ENCODE measurements around the gene IQGAP2.
A peak's percentile ranks its signal among the peaks of the same experiment; 100 is the strongest.

Gene IQGAP2

GRCh38 chr5:76404223-76405211 is 1.4 kb downstream of the IQGAP2 start:
- no peak for TF ChIP-seq EZH2phosphoT487 (IDR thresholded peaks at IDR 0.05; ENCODE audit: borderline replicate concordance)
- no peak; the same call in none of the 2 replicates for TF ChIP-seq CTCF (conservative IDR thresholded peaks at IDR 0.05; ENCODE audit: low read length)
- Histone ChIP-seq H3K9me2 (replicated peaks; ENCODE audit: low read depth, low read length) (no peaks in the 10 kb centered on the region), H3K9me3 (ENCODE audit: insufficient read depth, low read depth, low read length) (no peaks in the 10 kb centered on the region), H3K27me3 (ENCODE audit: insufficient read depth, low read length, poor library complexity, severe bottlenecking) (no peaks in the 10 kb centered on the region), H3K4me1 (ENCODE audit: insufficient read depth, low read length, poor library complexity, severe bottlenecking) (peaks cover 58% of the 10 kb centered on the region), H3K9ac (ENCODE audit: low read depth, low read length, poor library complexity, severe bottlenecking) (peak overlapping the region; percentile 96), H3F3A (ENCODE audit: low read depth) (peaks cover 24% of the 10 kb centered on the region; the same call in 1 of the 2 replicates), H3K36me3 (ENCODE audit: insufficient read depth, low read length) (no peaks in the 10 kb centered on the region), H3K79me2 (ENCODE audit: insufficient read depth, low read length) (peaks cover 46% of the 10 kb centered on the region), H4K20me1 (ENCODE audit: insufficient read depth, low read length, poor library complexity, severe bottlenecking) (peaks cover 25% of the 10 kb centered on the region), H3K4me2 (ENCODE audit: low read depth, low read length, poor library complexity, severe bottlenecking) (peak overlapping the region; percentile 89), H2AFZ (ENCODE audit: low read length) (peak overlapping the region; percentile 71), H3K4me3 (ENCODE audit: low read length, poor library complexity, severe bottlenecking) (peak overlapping the region; percentile 92)

- H2AFZ ChIP-seq (ENCODE audit: low read length), result no peak overlapping the region
- peaks cover 61% of the 10 kb centered on the region for H3K79me2 ChIP-seq (ENCODE audit: insufficient read depth, low read length)
- H3K4me2 ChIP-seq (ENCODE audit: low read depth, low read length, poor library complexity, severe bottlenecking), result peak overlapping the region; percentile 89
- no peaks in the 10 kb centered on the region for H3K27me3 ChIP-seq (ENCODE audit: insufficient read depth, low read length, poor library complexity, severe bottlenecking)
- H3K4me1 ChIP-seq (ENCODE audit: insufficient read depth, low read length, poor library complexity, severe bottlenecking), result peaks cover 67% of the 10 kb centered on the region
- no peaks in the 10 kb centered on the region for H3K9me2 ChIP-seq (replicated peaks; ENCODE audit: low read depth, low read length)
- peaks cover 24% of the 10 kb centered on the region; the same call in 1 of the 2 replicates for H3F3A ChIP-seq (ENCODE audit: low read depth)
- peak overlapping the region; percentile 96 for H3K9ac ChIP-seq (ENCODE audit: low read depth, low read length, poor library complexity, severe bottlenecking)
- H3K36me3 ChIP-seq (ENCODE audit: insufficient read depth, low read length), result no peaks in the 10 kb centered on the region
- no peak for TF ChIP-seq CTCF (conservative IDR thresholded peaks at IDR 0.05; ENCODE audit: low read length)
- TF ChIP-seq EZH2phosphoT487 (IDR thresholded peaks at IDR 0.05; ENCODE audit: borderline replicate concordance), result no peak
- H4K20me1 ChIP-seq (ENCODE audit: insufficient read depth, low read length, poor library complexity, severe bottlenecking), result peaks cover 34% of the 10 kb centered on the region
- no peaks in the 10 kb centered on the region for H3K9me3 ChIP-seq (ENCODE audit: insufficient read depth, low read depth, low read length)
- peak overlapping the region; percentile 92 for H3K4me3 ChIP-seq (ENCODE audit: low read length, poor library complexity, severe bottlenecking)
These were observed 2.9 kb downstream of the IQGAP2 start for GRCh38 chr5:76406014-76406413.

- Histone ChIP-seq H4K20me1 (ENCODE audit: insufficient read depth, low read length, poor library complexity, severe bottlenecking) (peaks cover 34% of the 10 kb centered on the region), H3K36me3 (ENCODE audit: insufficient read depth, low read length) (no peaks in the 10 kb centered on the region), H3K27me3 (ENCODE audit: insufficient read depth, low read length, poor library complexity, severe bottlenecking) (no peaks in the 10 kb centered on the region), H3K9me2 (replicated peaks; ENCODE audit: low read depth, low read length) (no peaks in the 10 kb centered on the region), H3F3A (ENCODE audit: low read depth) (peaks cover 20% of the 10 kb centered on the region; the same call in 1 of the 2 replicates), H3K4me2 (ENCODE audit: low read depth, low read length, poor library complexity, severe bottlenecking) (peak overlapping the region; percentile 89), H3K9ac (ENCODE audit: low read depth, low read length, poor library complexity, severe bottlenecking) (peak overlapping the region; percentile 14), H3K9me3 (ENCODE audit: insufficient read depth, low read depth, low read length) (no peaks in the 10 kb centered on the region), H2AFZ (ENCODE audit: low read length) (no peak overlapping the region), H3K4me1 (ENCODE audit: insufficient read depth, low read length, poor library complexity, severe bottlenecking) (peaks cover 66% of the 10 kb centered on the region), H3K4me3 (ENCODE audit: low read length, poor library complexity, severe bottlenecking) (peak overlapping the region; percentile 92), H3K79me2 (ENCODE audit: insufficient read depth, low read length) (peaks cover 68% of the 10 kb centered on the region)
- TF ChIP-seq CTCF (conservative IDR thresholded peaks at IDR 0.05; ENCODE audit: low read length), result no peak
These were observed 3.6 kb downstream of the IQGAP2 start for GRCh38 chr5:76406673-76407072.
